CD4-positive, alpha-beta T cell treated with Interleukin-6 at 100 ng/mL for 8 hours (primary cell): ENCODE measurements around the gene MYCBP.
"Not testable (repeated sequence)": the region's sequence is repeated elsewhere in the genome, so short reads cannot be mapped to it uniquely, and the experiment has no call there.

ENCODE experiments used
- DNase-seq: peaks from one replicate; pipeline ENCODE4 v3.0.0-alpha.2; 2020; ENCODE audit warnings: mixed read lengths, low spot score

MYCBP gene

GRCh38 chr1:38873027-38873969 is at the start of gene MYCBP:
Gene MYCBP (minus strand): TSS chr1:38873348. CDS start chr1:38873305, 43 bp downstream.
- peak; percentile 97 for DNase-seq

- DNase-seq: no peak
These were observed 46.0 kb upstream of the MYCBP start for GRCh38 chr1:38919130-38919529.

- DNase-seq: no peak
These were observed 45.4 kb upstream of the MYCBP start for GRCh38 chr1:38918568-38918967.

- DNase-seq: no peak
These were observed 44.6 kb upstream of the MYCBP start for GRCh38 chr1:38917772-38918171.

GRCh38 chr1:38917337-38917736 is 44.2 kb upstream of the MYCBP start:
- no peak for DNase-seq

- DNase-seq: no peak
These were observed 42.3 kb upstream of the MYCBP start for GRCh38 chr1:38915352-38915948.

GRCh38 chr1:38914908-38915307 is 41.8 kb upstream of the MYCBP start:
- not testable (repeated sequence) for DNase-seq

- DNase-seq: no peak
These were observed 35.7 kb upstream of the MYCBP start for GRCh38 chr1:38908821-38909220.

- no peak for DNase-seq
These were observed 32.8 kb upstream of the MYCBP start for GRCh38 chr1:38905985-38906384.

GRCh38 chr1:38899560-38899959 is 26.4 kb upstream of the MYCBP start:
- no peak for DNase-seq

- DNase-seq: no peak
These were observed 25.6 kb upstream of the MYCBP start for GRCh38 chr1:38898653-38899230.

GRCh38 chr1:38896169-38896568 is 23.0 kb upstream of the MYCBP start:
- no peak for DNase-seq

- DNase-seq: no peak
These were observed 19.8 kb upstream of the MYCBP start for GRCh38 chr1:38892976-38893375.

GRCh38 chr1:38891753-38892152 is 18.6 kb upstream of the MYCBP start:
- no peak for DNase-seq

GRCh38 chr1:38889589-38889988 is 16.4 kb upstream of the MYCBP start:
- no peak for DNase-seq

- DNase-seq: no peak
These were observed 15.5 kb upstream of the MYCBP start for GRCh38 chr1:38888423-38889333.

GRCh38 chr1:38885092-38885491 is 11.9 kb upstream of the MYCBP start:
- DNase-seq: no peak

GRCh38 chr1:38881487-38881886 is 8.3 kb upstream of the MYCBP start, which contains the start of gene GJA9:
Gene GJA9 (minus strand): TSS chr1:38881587. CDS start chr1:38876098, 5,489 bp downstream.
- DNase-seq: no peak

- DNase-seq: no peak
These were observed 2.7 kb upstream of the MYCBP start for GRCh38 chr1:38875811-38876210.

GRCh38 chr1:38872401-38873026 is 634 bp downstream of the MYCBP start:
- peak; percentile 27 for DNase-seq

GRCh38 chr1:38870996-38871395 is 2.2 kb downstream of the MYCBP start:
- no peak for DNase-seq
